Measurements from ENCODE around the gene NTNG1.

DNA sequence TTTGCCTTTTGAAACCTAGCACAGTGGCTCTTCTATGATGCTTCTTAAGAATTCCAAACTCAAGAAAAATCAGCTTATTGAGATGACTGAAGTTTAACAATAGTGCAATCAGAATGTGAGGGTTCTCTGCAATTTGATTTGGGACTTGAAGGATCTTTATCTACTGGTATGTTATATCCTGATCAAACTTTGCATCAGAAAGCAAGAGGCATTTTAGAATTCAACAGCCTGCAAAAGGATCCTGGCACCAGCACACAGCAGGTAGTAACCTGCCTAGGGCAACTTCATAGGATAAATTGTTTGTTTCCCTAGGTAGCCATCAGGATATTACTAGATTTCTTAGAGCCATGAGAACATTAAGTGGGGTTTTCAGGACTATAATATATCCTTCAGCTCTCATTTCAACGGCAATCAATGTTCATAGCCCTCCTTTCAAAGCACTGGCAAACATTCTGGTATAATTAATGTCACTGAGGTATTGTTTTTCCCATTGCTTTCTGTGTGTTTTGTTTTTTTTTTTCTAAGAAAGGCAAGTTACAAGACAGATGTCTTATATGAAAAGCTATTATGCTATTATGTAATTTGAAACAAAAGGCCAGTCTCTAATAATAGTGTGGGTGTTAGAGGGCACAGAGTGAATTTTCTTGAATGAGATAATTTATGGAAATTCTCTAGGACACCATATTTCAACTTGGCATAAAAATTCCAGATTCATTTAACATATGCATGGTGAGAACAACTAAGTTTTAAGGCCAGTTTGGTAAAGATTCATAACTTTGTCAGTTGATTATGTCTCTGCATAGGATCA lies 34.5 kb downstream of the NTNG1 start:
- TF ChIP-seq GATA2 (IDR thresholded peaks at IDR 0.05; ENCODE audit: low read depth, low read length) (no peak), GATA3 (IDR thresholded peaks at IDR 0.05; ENCODE audit: low read depth, low read length) (no peak)

Data from SH-SY5Y (cell line).